ENCODE data around the gene YDJC. TPM values are rescaled to one million over a fixed set of nuclear protein-coding genes. Genes with fewer than 3 reads are reported as not detected.
"Not testable (repeated sequence)": the region's sequence is repeated elsewhere in the genome, so short reads cannot be mapped to it uniquely, and the experiment has no call there.

The YDJC gene, protein sequence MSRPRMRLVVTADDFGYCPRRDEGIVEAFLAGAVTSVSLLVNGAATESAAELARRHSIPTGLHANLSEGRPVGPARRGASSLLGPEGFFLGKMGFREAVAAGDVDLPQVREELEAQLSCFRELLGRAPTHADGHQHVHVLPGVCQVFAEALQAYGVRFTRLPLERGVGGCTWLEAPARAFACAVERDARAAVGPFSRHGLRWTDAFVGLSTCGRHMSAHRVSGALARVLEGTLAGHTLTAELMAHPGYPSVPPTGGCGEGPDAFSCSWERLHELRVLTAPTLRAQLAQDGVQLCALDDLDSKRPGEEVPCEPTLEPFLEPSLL
- 10.3 TPM for total RNA-seq (ENCODE audit: unreplicated experiment)
- long read RNA-seq, transcript YDJC-201 (5 exons, 1,351 nt), result minor isoform, 6 of 28 reads
- long read RNA-seq, transcript YDJC-203 (5 exons, 1,410 nt), result major isoform, 12 of 28 reads
- long read RNA-seq, partial matches to known transcripts, result 6 of 28 reads
- long read RNA-seq, other reads (novel, unspliced or antisense), result 1 of 28 reads

GRCh38 chr22:21629255-21630149 lies at the start of gene YDJC:
Gene YDJC (minus strand): TSS chr22:21630022. CDS start chr22:21630014, 8 bp downstream.
- Mint-ChIP-seq H3K36me3 (ENCODE audit: unreplicated experiment) (no peaks in the 10 kb centered on the region), H3K4me1 (ENCODE audit: low read depth, unreplicated experiment) (peaks cover 31% of the 10 kb centered on the region), H3K27me3 (ENCODE audit: unreplicated experiment) (peaks cover 6% of the 10 kb centered on the region), H3K9me3 (ENCODE audit: unreplicated experiment) (peaks cover 16% of the 10 kb centered on the region), H3K27ac (ENCODE audit: unreplicated experiment) (peak within 1 kb of the TSS; percentile 66), H3K4me3 (ENCODE audit: unreplicated experiment) (peak within 1 kb of the TSS; percentile 84)
- DNase-seq, result peak; percentile 98
- TF ChIP-seq, protein P1, sequence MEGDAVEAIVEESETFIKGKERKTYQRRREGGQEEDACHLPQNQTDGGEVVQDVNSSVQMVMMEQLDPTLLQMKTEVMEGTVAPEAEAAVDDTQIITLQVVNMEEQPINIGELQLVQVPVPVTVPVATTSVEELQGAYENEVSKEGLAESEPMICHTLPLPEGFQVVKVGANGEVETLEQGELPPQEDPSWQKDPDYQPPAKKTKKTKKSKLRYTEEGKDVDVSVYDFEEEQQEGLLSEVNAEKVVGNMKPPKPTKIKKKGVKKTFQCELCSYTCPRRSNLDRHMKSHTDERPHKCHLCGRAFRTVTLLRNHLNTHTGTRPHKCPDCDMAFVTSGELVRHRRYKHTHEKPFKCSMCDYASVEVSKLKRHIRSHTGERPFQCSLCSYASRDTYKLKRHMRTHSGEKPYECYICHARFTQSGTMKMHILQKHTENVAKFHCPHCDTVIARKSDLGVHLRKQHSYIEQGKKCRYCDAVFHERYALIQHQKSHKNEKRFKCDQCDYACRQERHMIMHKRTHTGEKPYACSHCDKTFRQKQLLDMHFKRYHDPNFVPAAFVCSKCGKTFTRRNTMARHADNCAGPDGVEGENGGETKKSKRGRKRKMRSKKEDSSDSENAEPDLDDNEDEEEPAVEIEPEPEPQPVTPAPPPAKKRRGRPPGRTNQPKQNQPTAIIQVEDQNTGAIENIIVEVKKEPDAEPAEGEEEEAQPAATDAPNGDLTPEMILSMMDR (IDR thresholded peaks at IDR 0.05; ENCODE audit: partially characterized antibody, unreplicated experiment), result no peak

DNA sequence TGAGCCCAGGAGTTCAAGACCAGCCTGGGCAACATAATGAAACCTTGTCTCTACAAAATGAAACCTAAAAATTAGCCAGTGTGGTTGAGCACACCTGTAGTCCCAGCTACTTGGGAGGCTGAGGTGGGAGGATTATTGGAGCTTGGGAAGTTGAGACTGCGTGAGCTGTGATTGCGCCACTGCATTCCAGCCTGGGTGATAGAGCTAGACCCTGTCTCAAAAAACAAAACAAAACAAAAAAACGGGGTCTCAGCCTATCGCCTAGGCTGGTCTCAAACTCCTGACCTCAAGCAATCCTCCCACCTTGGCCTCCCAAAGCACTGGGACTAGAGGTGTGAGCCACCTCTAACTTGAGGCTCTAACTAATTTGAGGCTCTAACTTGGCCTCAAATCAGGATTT lies 49.6 kb upstream of the YDJC start:
- H3K9me3 Mint-ChIP-seq (ENCODE audit: unreplicated experiment), result peaks cover 12% of the 10 kb centered on the region
- H3K4me3 Mint-ChIP-seq (ENCODE audit: unreplicated experiment), result no peak overlapping the region
- H3K27ac Mint-ChIP-seq (ENCODE audit: unreplicated experiment), result no peak overlapping the region
- TF ChIP-seq, protein P1 (IDR thresholded peaks at IDR 0.05; ENCODE audit: partially characterized antibody, unreplicated experiment), result no peak
- peaks cover 3% of the 10 kb centered on the region for H3K4me1 Mint-ChIP-seq (ENCODE audit: low read depth, unreplicated experiment)
- H3K27me3 Mint-ChIP-seq (ENCODE audit: unreplicated experiment), result peaks cover 7% of the 10 kb centered on the region
- peaks cover 5% of the 10 kb centered on the region for H3K36me3 Mint-ChIP-seq (ENCODE audit: unreplicated experiment)
- DNase-seq, result no peak

DNA sequence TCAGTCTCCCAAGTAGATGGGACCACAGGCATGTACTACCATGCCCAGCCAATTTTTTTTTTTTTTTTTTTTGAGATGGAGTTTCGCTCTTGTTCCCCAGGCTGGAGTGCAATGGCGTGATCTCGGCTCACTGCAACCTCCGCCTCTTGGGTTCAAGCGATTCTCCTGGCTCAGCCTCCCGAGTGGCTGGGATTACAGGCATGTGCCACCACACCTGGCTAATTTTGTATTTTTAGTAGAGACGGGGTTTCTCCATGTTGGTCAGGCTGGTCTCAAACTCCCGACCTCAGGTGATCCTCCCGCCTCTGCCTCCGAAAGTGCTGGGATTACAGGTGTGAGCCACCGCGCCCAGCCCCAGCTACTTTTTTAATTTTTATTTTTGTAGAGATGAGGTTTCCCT lies 49.0 kb upstream of the YDJC start:
- H3K36me3 Mint-ChIP-seq (ENCODE audit: unreplicated experiment); H3K27ac Mint-ChIP-seq (ENCODE audit: unreplicated experiment); H3K4me3 Mint-ChIP-seq (ENCODE audit: unreplicated experiment); H3K27me3 Mint-ChIP-seq (ENCODE audit: unreplicated experiment); H3K4me1 Mint-ChIP-seq (ENCODE audit: low read depth, unreplicated experiment); DNase-seq: not testable (repeated sequence)
- H3K9me3 Mint-ChIP-seq (ENCODE audit: unreplicated experiment), result peaks cover 12% of the 10 kb centered on the region

- TF ChIP-seq, protein P1 (IDR thresholded peaks at IDR 0.05; ENCODE audit: partially characterized antibody, unreplicated experiment), result no peak
- Mint-ChIP-seq H3K4me1 (ENCODE audit: low read depth, unreplicated experiment) (peaks cover 10% of the 10 kb centered on the region), H3K36me3 (ENCODE audit: unreplicated experiment) (peaks cover 5% of the 10 kb centered on the region), H3K9me3 (ENCODE audit: unreplicated experiment) (peaks cover 11% of the 10 kb centered on the region), H3K27ac (ENCODE audit: unreplicated experiment) (no peak overlapping the region), H3K27me3 (ENCODE audit: unreplicated experiment) (peaks cover 10% of the 10 kb centered on the region), H3K4me3 (ENCODE audit: unreplicated experiment) (no peak overlapping the region)
- DNase-seq, result no peak
These were observed 48.0 kb upstream of the YDJC start for GRCh38 chr22:21677606-21678443.

Measured in glutamatergic neuron (in vitro differentiated cells).